Neural progenitor cell (in vitro differentiated cells): ENCODE data around the gene USP46. TPM values are rescaled to one million over a fixed set of nuclear protein-coding genes. Genes with fewer than 3 reads are reported as not detected.

Experiments
- DNase-seq: peaks from one replicate; pipeline ENCODE4 v3.0.0-alpha.2; 2016; ENCODE audit warnings: low spot score
- H2AFZ ChIP-seq: fragments of 200-600 bp; sonication (generic); replicated peaks from 2 replicates; pipeline ENCODE4 v1.6.1; 2016; ENCODE audit warnings: antibody characterized with exemption
- H3F3A ChIP-seq: fragments of 200-600 bp; sonication (generic); 2 replicates; pipeline ENCODE4 v1.6.1; 2016; ENCODE audit warnings: antibody characterized with exemption, low read depth
- H3K27ac ChIP-seq: fragments of 200-600 bp; sonication (generic); 2 replicates; pipeline ENCODE4 v1.5.1; 2016; ENCODE audit warnings: mild to moderate bottlenecking
- H3K27me3 ChIP-seq: fragments of 200-600 bp; sonication (generic); 2 replicates; pipeline ENCODE4 v1.6.1; 2016; ENCODE audit warnings: mild to moderate bottlenecking, moderate library complexity
- H3K36me3 ChIP-seq: fragments of 200-600 bp; sonication (generic); 2 replicates; pipeline ENCODE4 v1.5.1; 2016
- H3K4me1 ChIP-seq: fragments of 200-600 bp; sonication (generic); 2 replicates; pipeline ENCODE4 v1.6.1; 2016; ENCODE audit warnings: mixed run types
- H3K4me2 ChIP-seq: fragments of 200-600 bp; sonication (generic); 2 replicates; pipeline ENCODE4 v1.6.1; 2016
- H3K4me3 ChIP-seq: fragments of 200-600 bp; sonication (generic); 2 replicates; pipeline ENCODE4 v1.5.1; 2016
- H3K79me2 ChIP-seq: fragments of 200-600 bp; sonication (generic); 2 replicates; pipeline ENCODE4 v1.6.1; 2016; ENCODE audit warnings: low read depth
- H3K9ac ChIP-seq: fragments of 200-600 bp; sonication (generic); 2 replicates; pipeline ENCODE4 v1.6.1; 2016
- H3K9me3 ChIP-seq: fragments of 200-600 bp; sonication (generic); 2 replicates; pipeline ENCODE4 v1.5.1; 2016; ENCODE audit warnings: low read depth
- H4K20me1 ChIP-seq: fragments of 200-600 bp; sonication (generic); 2 replicates; pipeline ENCODE4 v1.6.1; 2016; ENCODE audit warnings: low read depth
- H3K27ac Mint-ChIP-seq: 3 replicates; pipeline ENCODE4 v1.8.0; 2021; ENCODE audit warnings: mixed read lengths
- H3K27me3 Mint-ChIP-seq: 2 replicates; pipeline ENCODE4 v1.8.0; 2022; ENCODE audit warnings: low read depth, mild to moderate bottlenecking, inconsistent platforms, moderate library complexity, mixed read lengths; ENCODE audit not compliant: insufficient read depth
- H3K36me3 Mint-ChIP-seq: 3 replicates; pipeline ENCODE4 v1.8.0; 2021; ENCODE audit warnings: mixed read lengths
- H3K4me1 Mint-ChIP-seq: 3 replicates; pipeline ENCODE4 v1.8.0; 2021; ENCODE audit warnings: mixed read lengths
- H3K4me3 Mint-ChIP-seq: 3 replicates; pipeline ENCODE4 v1.8.0; 2021; ENCODE audit warnings: mild to moderate bottlenecking, moderate library complexity, mixed read lengths
- H3K9me3 Mint-ChIP-seq: 3 replicates; pipeline ENCODE4 v1.8.0; 2020; ENCODE audit warnings: mixed read lengths
- EZH2 ChIP-seq: fragments of 200-600 bp; sonication (generic); IDR thresholded peaks from 2 replicates; pipeline ENCODE4 v1.6.1; 2017; ENCODE audit warnings: antibody characterized with exemption, mild to moderate bottlenecking, moderate library complexity
- EZH2phosphoT487 ChIP-seq: fragments of 200-600 bp; sonication (generic); IDR thresholded peaks from 2 replicates; pipeline ENCODE4 v1.6.1; 2017; ENCODE audit warnings: antibody characterized with exemption
- total RNA-seq: library from RNA; depleted of rRNA; stranded (reverse); fragments of >200 nt; gene quantifications from 2 replicates; pipeline ENCODE4 v1.2.3, GENCODE V29; 2015; ENCODE audit warnings: low replicate concordance
- TF ChIP-seq, protein P1 (sequence below): fragments of 200-600 bp; sonication (generic); IDR thresholded peaks from 2 replicates; pipeline ENCODE4 v1.5.1; 2017; ENCODE audit warnings: antibody characterized with exemption, mild to moderate bottlenecking

The USP46 gene
- total RNA-seq, 1 donor from 2014 or later = 51.3 TPM

DNA sequence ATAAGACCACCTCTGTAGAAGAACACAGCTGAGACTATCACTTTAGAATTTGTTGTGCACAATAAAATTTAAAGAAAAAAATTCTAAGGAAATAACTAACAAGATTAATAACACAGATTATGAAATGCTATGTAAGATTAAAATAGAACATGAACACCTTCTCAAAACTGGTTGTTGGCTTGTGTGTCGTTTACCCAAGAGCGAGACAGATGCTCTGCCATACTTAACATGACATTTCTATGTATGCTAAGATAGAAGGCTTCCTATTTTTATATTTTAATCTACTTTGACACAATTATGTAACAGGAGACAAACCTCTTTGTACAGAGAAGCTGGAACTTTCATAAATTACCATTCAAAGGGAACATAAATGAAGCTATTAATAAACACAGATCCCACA is 30.1 kb downstream of the USP46 start:
- Histone ChIP-seq H2AFZ (no peak overlapping the region), H3K36me3 (no peaks in the 10 kb centered on the region), H3F3A (no peaks in the 10 kb centered on the region), H3K4me2 (no peak overlapping the region), H3K9ac (no peak overlapping the region), H3K9me3 (no peaks in the 10 kb centered on the region), H4K20me1 (no peaks in the 10 kb centered on the region), H3K79me2 (peaks cover 38% of the 10 kb centered on the region), H3K4me3 (no peak overlapping the region), H3K27ac (no peak overlapping the region), H3K27me3 (no peaks in the 10 kb centered on the region), H3K4me1 (no peaks in the 10 kb centered on the region)
- TF ChIP-seq, protein P1, sequence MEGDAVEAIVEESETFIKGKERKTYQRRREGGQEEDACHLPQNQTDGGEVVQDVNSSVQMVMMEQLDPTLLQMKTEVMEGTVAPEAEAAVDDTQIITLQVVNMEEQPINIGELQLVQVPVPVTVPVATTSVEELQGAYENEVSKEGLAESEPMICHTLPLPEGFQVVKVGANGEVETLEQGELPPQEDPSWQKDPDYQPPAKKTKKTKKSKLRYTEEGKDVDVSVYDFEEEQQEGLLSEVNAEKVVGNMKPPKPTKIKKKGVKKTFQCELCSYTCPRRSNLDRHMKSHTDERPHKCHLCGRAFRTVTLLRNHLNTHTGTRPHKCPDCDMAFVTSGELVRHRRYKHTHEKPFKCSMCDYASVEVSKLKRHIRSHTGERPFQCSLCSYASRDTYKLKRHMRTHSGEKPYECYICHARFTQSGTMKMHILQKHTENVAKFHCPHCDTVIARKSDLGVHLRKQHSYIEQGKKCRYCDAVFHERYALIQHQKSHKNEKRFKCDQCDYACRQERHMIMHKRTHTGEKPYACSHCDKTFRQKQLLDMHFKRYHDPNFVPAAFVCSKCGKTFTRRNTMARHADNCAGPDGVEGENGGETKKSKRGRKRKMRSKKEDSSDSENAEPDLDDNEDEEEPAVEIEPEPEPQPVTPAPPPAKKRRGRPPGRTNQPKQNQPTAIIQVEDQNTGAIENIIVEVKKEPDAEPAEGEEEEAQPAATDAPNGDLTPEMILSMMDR = no peak
- no peak overlapping the region for H3K27ac Mint-ChIP-seq
- no peak for DNase-seq
- H3K9me3 Mint-ChIP-seq = no peaks in the 10 kb centered on the region
- H3K36me3 Mint-ChIP-seq = peaks cover 17% of the 10 kb centered on the region
- H3K4me3 Mint-ChIP-seq = no peak overlapping the region
- no peaks in the 10 kb centered on the region for H3K4me1 Mint-ChIP-seq
- no peaks in the 10 kb centered on the region for H3K27me3 Mint-ChIP-seq

GRCh38 chr4:52628543-52628942 is 30.6 kb downstream of the USP46 start:
- H3F3A ChIP-seq = no peaks in the 10 kb centered on the region
- no peaks in the 10 kb centered on the region for H4K20me1 ChIP-seq
- H2AFZ ChIP-seq = no peak overlapping the region
- no peak overlapping the region for H3K27ac Mint-ChIP-seq
- H3K4me2 ChIP-seq = no peak overlapping the region
- DNase-seq = no peak
- H3K79me2 ChIP-seq = peaks cover 33% of the 10 kb centered on the region
- H3K4me1 ChIP-seq = no peaks in the 10 kb centered on the region
- H3K27ac ChIP-seq = no peak overlapping the region
- no peak for TF ChIP-seq EZH2phosphoT487
- TF ChIP-seq, protein P1 = no peak
- H3K27me3 Mint-ChIP-seq = no peaks in the 10 kb centered on the region
- no peak overlapping the region for H3K4me3 ChIP-seq
- H3K9me3 Mint-ChIP-seq = no peaks in the 10 kb centered on the region
- no peaks in the 10 kb centered on the region for H3K27me3 ChIP-seq
- no peaks in the 10 kb centered on the region for H3K9me3 ChIP-seq
- H3K4me3 Mint-ChIP-seq = no peak overlapping the region
- H3K4me1 Mint-ChIP-seq = no peaks in the 10 kb centered on the region
- no peaks in the 10 kb centered on the region for H3K36me3 ChIP-seq
- peaks cover 17% of the 10 kb centered on the region for H3K36me3 Mint-ChIP-seq
- no peak overlapping the region for H3K9ac ChIP-seq

DNA sequence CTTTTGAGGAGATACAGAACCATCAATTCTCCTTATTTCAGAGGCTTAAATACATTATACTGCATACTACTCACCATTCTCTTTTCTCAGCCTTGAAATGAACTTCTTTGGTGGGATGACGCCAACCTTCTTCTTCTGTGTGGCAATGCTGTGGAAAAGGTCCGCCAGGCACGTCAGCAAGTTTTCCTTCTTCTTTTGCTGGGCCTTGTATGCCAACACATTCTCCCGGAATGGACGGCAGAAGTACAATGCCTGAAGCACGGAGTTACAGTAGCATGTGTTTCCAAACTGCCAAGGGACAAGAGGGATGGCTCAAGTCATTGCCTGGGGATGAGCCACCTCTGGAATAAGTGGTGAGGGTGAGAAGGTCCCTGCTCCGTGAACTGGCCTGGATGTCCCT is 31.2 kb downstream of the USP46 start:
- peaks cover 22% of the 10 kb centered on the region for H3K36me3 Mint-ChIP-seq
- H3F3A ChIP-seq = no peaks in the 10 kb centered on the region
- H3K9me3 ChIP-seq = no peaks in the 10 kb centered on the region
- no peaks in the 10 kb centered on the region for H3K27me3 Mint-ChIP-seq
- H3K4me1 ChIP-seq = no peaks in the 10 kb centered on the region
- H3K9me3 Mint-ChIP-seq = no peaks in the 10 kb centered on the region
- H2AFZ ChIP-seq = no peak overlapping the region
- H4K20me1 ChIP-seq = no peaks in the 10 kb centered on the region
- no peaks in the 10 kb centered on the region for H3K27me3 ChIP-seq
- no peaks in the 10 kb centered on the region for H3K36me3 ChIP-seq
- no peak overlapping the region for H3K9ac ChIP-seq
- TF ChIP-seq EZH2phosphoT487 (no peak), EZH2 (no peak)
- TF ChIP-seq, protein P1 = no peak
- H3K4me1 Mint-ChIP-seq = no peaks in the 10 kb centered on the region
- H3K4me2 ChIP-seq = no peak overlapping the region
- H3K27ac Mint-ChIP-seq = no peak overlapping the region
- no peak overlapping the region for H3K4me3 Mint-ChIP-seq
- H3K79me2 ChIP-seq = peaks cover 29% of the 10 kb centered on the region
- no peak overlapping the region for H3K27ac ChIP-seq
- DNase-seq = no peak
- H3K4me3 ChIP-seq = no peak overlapping the region

- TF ChIP-seq EZH2 (no peak), EZH2phosphoT487 (no peak)
- TF ChIP-seq, protein P1 = no peak
- Histone ChIP-seq H3K4me3 (no peak overlapping the region), H3K4me2 (no peak overlapping the region), H3K79me2 (peaks cover 21% of the 10 kb centered on the region), H4K20me1 (no peaks in the 10 kb centered on the region), H3K4me1 (no peaks in the 10 kb centered on the region), H3F3A (no peaks in the 10 kb centered on the region), H3K9ac (no peak overlapping the region), H2AFZ (no peak overlapping the region), H3K36me3 (no peaks in the 10 kb centered on the region), H3K9me3 (no peaks in the 10 kb centered on the region), H3K27ac (no peak overlapping the region), H3K27me3 (no peaks in the 10 kb centered on the region)
- Mint-ChIP-seq H3K36me3 (peaks cover 37% of the 10 kb centered on the region), H3K4me3 (no peak overlapping the region), H3K4me1 (no peaks in the 10 kb centered on the region), H3K9me3 (no peaks in the 10 kb centered on the region), H3K27ac (no peak overlapping the region), H3K27me3 (no peaks in the 10 kb centered on the region)
- no peak for DNase-seq
Observed at GRCh38 chr4:52625216-52625615, 33.9 kb downstream of the USP46 start.
